WERI-Rb-1 (cell line): ENCODE results near the gene DEAF1.
A peak's percentile ranks its signal among the peaks of the same experiment; 100 is the strongest.

Experiments
- DNase-seq: peaks from one replicate; pipeline ENCODE4 v3.0.0-alpha.2; 2020
- H3K27ac ChIP-seq: fragments of 250-450 bp; sonication (Bioruptor Pico); 2 replicates; pipeline ENCODE4 v1.5.1; 2020; ENCODE audit warnings: mild to moderate bottlenecking, moderate library complexity
- H3K27me3 ChIP-seq: fragments of 250-450 bp; sonication (Bioruptor Pico); 2 replicates; pipeline ENCODE4 v1.5.1; 2021; ENCODE audit warnings: mild to moderate bottlenecking, low read depth, moderate library complexity; ENCODE audit not compliant: insufficient read depth, severe bottlenecking
- H3K36me3 ChIP-seq: fragments of 250-450 bp; sonication (Bioruptor Pico); 2 replicates; pipeline ENCODE4 v1.5.1; 2020; ENCODE audit warnings: mild to moderate bottlenecking, moderate library complexity
- H3K4me3 ChIP-seq: 2 replicates; pipeline ENCODE4 v1.5.1; 2011; ENCODE audit warnings: low read depth, mild to moderate bottlenecking, control low read depth, low read length
- H3K9me3 ChIP-seq: fragments of 250-450 bp; sonication (Bioruptor Pico); 2 replicates; pipeline ENCODE4 v1.5.1; 2021; ENCODE audit warnings: mild to moderate bottlenecking, moderate library complexity; ENCODE audit not compliant: severe bottlenecking
- TF ChIP-seq, protein P1 (sequence below): IDR thresholded peaks from 2 replicates; pipeline ENCODE4 v1.5.1; 2011; ENCODE audit warnings: low read depth, mild to moderate bottlenecking, control low read depth, inconsistent platforms, low read length

Gene DEAF1

DNA sequence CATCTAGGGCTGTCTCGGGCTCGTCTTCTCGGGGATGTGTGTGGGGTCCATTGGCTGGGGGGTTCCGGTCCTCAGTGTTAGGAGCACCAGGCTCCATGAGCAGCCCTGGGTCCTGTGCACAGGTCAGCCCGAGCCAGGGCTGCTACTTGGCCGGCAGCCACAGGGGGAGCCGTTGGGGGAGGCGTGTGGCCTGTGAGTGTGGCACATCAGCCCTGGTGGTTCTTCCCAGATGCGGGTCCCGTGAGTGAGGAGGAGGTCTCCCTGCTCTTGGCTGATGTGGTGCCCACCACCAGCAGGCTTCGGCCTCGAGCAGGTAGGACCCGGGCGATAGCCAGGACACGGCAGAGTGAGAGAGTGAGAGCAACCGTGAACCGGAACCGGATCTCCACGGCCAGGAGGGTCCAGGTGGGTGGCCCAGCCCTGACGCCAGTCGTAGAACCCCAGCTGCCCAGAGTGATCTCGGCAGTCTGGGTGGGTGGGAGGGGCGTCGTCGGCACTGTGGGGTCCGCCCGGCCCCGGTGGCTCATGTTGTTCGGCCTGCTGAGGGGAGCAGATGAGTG is 97.8 kb downstream of the DEAF1 start:
- DNase-seq, result no peak
- Histone ChIP-seq H3K36me3 (peaks cover 90% of the 10 kb centered on the region), H3K9me3 (no peaks in the 10 kb centered on the region), H3K27ac (no peak overlapping the region), H3K4me3 (no peak overlapping the region), H3K27me3 (no peaks in the 10 kb centered on the region)
- TF ChIP-seq, protein P1, sequence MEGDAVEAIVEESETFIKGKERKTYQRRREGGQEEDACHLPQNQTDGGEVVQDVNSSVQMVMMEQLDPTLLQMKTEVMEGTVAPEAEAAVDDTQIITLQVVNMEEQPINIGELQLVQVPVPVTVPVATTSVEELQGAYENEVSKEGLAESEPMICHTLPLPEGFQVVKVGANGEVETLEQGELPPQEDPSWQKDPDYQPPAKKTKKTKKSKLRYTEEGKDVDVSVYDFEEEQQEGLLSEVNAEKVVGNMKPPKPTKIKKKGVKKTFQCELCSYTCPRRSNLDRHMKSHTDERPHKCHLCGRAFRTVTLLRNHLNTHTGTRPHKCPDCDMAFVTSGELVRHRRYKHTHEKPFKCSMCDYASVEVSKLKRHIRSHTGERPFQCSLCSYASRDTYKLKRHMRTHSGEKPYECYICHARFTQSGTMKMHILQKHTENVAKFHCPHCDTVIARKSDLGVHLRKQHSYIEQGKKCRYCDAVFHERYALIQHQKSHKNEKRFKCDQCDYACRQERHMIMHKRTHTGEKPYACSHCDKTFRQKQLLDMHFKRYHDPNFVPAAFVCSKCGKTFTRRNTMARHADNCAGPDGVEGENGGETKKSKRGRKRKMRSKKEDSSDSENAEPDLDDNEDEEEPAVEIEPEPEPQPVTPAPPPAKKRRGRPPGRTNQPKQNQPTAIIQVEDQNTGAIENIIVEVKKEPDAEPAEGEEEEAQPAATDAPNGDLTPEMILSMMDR, result peak; percentile 64

DNA sequence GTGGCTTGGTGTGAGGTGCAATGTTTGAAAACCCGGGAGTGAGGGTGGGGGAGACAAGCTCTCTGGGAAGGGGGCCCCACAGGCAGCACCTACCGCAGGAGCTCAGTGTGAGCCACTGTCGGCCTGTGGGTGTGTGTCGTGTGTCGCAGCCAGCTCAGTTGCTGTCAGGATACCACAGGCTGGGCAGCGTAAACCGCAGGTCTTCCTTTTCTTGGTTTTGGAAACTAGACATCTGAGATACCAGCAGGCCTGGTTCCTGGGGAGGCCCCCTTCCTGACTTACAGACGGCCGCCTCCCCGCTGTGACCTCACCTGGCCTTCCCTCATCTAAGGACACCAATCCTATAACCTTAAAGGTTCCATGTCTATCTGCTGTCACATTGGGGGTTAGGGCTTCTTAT is 98.6 kb downstream of the DEAF1 start:
- Histone ChIP-seq H3K9me3 (no peaks in the 10 kb centered on the region), H3K36me3 (peaks cover 87% of the 10 kb centered on the region), H3K4me3 (no peak overlapping the region), H3K27me3 (no peaks in the 10 kb centered on the region), H3K27ac (no peak overlapping the region)
- no peak for DNase-seq
- TF ChIP-seq, protein P1, result no peak

DNA sequence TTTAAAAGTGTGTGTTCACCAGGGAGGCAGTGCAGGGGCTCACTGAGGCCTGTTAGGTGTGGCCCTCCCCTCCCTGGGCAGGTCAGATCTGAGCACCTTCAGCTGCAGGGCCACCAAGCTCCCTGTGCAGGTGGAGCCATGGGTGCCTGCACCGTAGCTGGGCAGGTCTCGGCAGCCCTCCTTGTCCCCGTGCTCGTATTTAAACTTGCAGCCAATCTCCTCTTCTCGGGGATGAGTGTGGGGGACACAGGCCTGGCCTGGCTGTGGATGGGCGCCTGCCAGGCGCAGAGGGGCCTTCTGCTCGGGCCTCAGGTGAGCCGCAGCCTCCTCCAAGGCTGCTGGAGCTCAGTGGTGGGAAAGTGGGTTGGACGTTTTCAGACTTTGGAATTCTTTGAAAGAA is 99.6 kb downstream of the DEAF1 start:
- no peak overlapping the region for H3K27ac ChIP-seq
- no peaks in the 10 kb centered on the region for H3K27me3 ChIP-seq
- TF ChIP-seq, protein P1, result no peak
- H3K4me3 ChIP-seq, result no peak overlapping the region
- DNase-seq, result no peak
- no peaks in the 10 kb centered on the region for H3K9me3 ChIP-seq
- H3K36me3 ChIP-seq, result peaks cover 88% of the 10 kb centered on the region
